Body of pancreas (tissue), 4 donors: ENCODE data around the gene FZD1.

ENCODE experiments used
- POLR2A ChIP-seq, 3 donors: fragments of 450-650 bp; IDR thresholded peaks; one replicate each; pipeline ENCODE4 v1.6.1; 2016; ENCODE audit warnings: antibody characterized with exemption in 3 of 3, mild to moderate bottlenecking in 2 of 3
- TF ChIP-seq, protein P1 (sequence below), 7 experiments: fragments of 450-650 bp in 4 of 7; fragments of 200-600 bp in 3 of 7; sonication (generic) in 3 of 7; IDR thresholded peaks; one replicate each; pipeline ENCODE4 v1.5.1; 2016 to 2019; ENCODE audit warnings: antibody characterized with exemption in 7 of 7

DNA sequence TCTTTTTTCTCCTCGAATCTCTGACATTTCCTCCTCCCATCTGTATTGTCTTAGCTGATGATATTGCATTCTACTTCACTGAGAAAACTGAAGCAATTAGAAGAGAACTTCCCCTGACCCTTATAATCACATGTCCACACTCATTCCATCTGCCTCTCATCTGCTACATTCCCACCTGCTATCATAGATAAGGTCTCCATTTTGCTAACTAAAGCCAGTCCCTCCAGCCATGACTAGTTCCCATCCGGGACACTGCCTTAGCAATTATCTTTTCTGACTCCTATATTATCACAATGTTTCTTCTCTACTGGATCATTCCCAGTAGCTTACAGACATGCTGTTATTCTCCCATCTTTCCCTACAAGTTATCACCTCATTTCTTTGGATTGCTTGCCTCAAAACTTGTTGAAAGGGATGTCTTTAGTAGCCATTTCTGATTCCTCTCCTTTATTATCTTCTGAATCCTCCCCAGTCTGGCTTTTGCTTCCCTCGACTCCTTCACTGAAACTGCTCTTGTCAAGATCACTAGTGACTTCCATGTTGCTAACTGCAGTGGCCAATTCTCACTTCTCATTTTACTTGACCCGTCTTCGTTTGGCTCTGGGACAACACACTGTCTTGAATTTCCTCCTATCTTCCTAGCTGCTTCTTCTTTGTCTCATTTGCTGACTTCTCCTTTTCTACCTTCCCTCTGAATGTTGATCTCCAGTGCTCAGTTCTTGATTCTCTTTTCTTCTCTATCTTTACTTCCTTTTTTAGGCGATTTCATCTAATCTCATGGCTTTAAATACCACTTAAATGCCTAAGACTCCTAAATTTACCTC lies 35.9 kb downstream of the FZD1 start:
- TF ChIP-seq, protein P1, sequence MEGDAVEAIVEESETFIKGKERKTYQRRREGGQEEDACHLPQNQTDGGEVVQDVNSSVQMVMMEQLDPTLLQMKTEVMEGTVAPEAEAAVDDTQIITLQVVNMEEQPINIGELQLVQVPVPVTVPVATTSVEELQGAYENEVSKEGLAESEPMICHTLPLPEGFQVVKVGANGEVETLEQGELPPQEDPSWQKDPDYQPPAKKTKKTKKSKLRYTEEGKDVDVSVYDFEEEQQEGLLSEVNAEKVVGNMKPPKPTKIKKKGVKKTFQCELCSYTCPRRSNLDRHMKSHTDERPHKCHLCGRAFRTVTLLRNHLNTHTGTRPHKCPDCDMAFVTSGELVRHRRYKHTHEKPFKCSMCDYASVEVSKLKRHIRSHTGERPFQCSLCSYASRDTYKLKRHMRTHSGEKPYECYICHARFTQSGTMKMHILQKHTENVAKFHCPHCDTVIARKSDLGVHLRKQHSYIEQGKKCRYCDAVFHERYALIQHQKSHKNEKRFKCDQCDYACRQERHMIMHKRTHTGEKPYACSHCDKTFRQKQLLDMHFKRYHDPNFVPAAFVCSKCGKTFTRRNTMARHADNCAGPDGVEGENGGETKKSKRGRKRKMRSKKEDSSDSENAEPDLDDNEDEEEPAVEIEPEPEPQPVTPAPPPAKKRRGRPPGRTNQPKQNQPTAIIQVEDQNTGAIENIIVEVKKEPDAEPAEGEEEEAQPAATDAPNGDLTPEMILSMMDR (IDR thresholded peaks at IDR 0.05): no peak
- no peak for TF ChIP-seq POLR2A (IDR thresholded peaks at IDR 0.05)
